GM12801 (cell line): ENCODE data around the gene C18orf54.

Experiments used
- TF ChIP-seq, protein P1 (sequence below): IDR thresholded peaks from one replicate; pipeline ENCODE4 v1.5.1; 2011; ENCODE audit warnings: control low read depth; ENCODE audit not compliant: insufficient read length; ENCODE audit errors: extremely low read depth

Gene C18orf54

GRCh38 chr18:54416436-54416835, 58.7 kb downstream of the C18orf54 start:
- TF ChIP-seq, protein P1, sequence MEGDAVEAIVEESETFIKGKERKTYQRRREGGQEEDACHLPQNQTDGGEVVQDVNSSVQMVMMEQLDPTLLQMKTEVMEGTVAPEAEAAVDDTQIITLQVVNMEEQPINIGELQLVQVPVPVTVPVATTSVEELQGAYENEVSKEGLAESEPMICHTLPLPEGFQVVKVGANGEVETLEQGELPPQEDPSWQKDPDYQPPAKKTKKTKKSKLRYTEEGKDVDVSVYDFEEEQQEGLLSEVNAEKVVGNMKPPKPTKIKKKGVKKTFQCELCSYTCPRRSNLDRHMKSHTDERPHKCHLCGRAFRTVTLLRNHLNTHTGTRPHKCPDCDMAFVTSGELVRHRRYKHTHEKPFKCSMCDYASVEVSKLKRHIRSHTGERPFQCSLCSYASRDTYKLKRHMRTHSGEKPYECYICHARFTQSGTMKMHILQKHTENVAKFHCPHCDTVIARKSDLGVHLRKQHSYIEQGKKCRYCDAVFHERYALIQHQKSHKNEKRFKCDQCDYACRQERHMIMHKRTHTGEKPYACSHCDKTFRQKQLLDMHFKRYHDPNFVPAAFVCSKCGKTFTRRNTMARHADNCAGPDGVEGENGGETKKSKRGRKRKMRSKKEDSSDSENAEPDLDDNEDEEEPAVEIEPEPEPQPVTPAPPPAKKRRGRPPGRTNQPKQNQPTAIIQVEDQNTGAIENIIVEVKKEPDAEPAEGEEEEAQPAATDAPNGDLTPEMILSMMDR, result no peak

- TF ChIP-seq, protein P1, result no peak
These were observed 66.1 kb downstream of the C18orf54 start for GRCh38 chr18:54423831-54424230.

- TF ChIP-seq, protein P1, result no peak
These were observed 68.5 kb downstream of the C18orf54 start for GRCh38 chr18:54426085-54426665.
